ENCODE measurements around the gene ATG7. TPM values are rescaled to one million over a fixed set of nuclear protein-coding genes. Genes with fewer than 3 reads are reported as not detected.
"Not testable (repeated sequence)": the region's sequence is repeated elsewhere in the genome, so short reads cannot be mapped to it uniquely, and the experiment has no call there.

Gene ATG7
- polyA plus RNA-seq, 6 donors from 2014 or later, result 15.5 to 36.9 (median 18.4) TPM

DNA sequence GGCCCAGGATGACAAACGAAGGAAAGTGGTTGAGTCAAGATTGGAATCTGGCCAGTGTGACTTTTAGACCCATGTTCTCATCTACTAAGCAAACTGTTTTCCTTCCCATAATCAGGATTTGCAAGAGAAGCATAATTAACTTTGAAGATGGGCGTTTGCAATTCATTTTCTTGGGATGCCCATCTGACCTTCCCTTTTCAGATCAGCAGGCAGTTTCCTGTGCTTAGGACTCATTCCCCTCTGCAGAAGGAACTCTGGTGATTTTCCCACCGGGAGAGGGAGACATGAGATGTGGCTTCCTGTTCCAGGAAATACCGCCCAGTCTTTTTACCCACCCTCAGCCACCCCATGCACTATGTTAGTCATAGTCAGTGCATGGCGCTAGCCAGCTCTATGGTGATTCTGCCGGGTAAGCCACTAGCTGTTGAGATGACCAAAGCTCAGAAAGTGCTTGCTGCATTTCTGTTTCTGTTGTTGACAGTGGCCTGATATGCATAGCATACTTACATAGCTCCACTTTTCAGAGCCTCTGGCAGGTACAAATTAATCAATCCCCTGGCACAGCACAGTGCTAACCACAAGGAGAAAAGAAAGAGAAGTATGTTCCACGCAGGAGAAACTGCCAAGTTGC lies 242.1 kb downstream of the ATG7 start:
- H3K27me3 Mint-ChIP-seq, result no peaks in the 10 kb centered on the region
- peaks cover 0 to 7% (median 0%) of the 10 kb centered on the region in 3 donors for H3K4me1 Mint-ChIP-seq
- peaks cover 6 to 19% of the 10 kb centered on the region in 2 donors for H3K36me3 Mint-ChIP-seq
- H3K9me3 Mint-ChIP-seq, result no peaks in the 10 kb centered on the region
- no peak for DNase-seq
- H3K4me3 Mint-ChIP-seq, result no peak overlapping the region
- ATAC-seq (ENCODE audit: low read depth in 2 of 2), result no peak
- H3K27ac Mint-ChIP-seq, result peak overlapping the region in 1 of 6 donors; percentile 42

DNA sequence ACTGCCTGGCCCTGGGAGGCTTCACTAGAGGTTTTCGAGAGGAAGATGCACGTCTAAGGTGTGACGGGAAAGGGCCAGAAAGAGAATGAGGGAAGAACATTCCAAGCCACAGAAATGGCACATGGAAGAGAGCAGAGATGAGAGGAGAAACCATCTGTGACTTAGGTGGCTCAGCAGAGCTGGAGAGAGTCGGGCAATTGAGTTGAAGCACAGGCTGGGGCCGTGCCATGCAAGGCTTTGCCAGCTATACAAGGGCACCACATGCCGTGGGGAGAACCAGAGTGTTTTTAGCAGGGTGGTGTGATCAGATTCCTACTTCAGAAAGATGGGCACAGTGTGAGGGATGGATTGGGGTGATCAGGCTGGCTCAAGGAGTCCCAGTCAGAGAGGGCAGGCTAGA lies 245.4 kb downstream of the ATG7 start:
- DNase-seq (no peak), ATAC-seq (ENCODE audit: low read depth in 2 of 2) (no peak)
- H3K4me1 Mint-ChIP-seq, result peaks cover 0 to 7% (median 0%) of the 10 kb centered on the region in 3 donors
- no peaks in the 10 kb centered on the region for H3K9me3 Mint-ChIP-seq
- H3K27me3 Mint-ChIP-seq, result no peaks in the 10 kb centered on the region
- no peak overlapping the region for H3K4me3 Mint-ChIP-seq
- H3K27ac Mint-ChIP-seq, result peak overlapping the region in 1 of 6 donors; percentile 71
- H3K36me3 Mint-ChIP-seq, result peaks cover 5 to 9% of the 10 kb centered on the region in 2 donors

DNA sequence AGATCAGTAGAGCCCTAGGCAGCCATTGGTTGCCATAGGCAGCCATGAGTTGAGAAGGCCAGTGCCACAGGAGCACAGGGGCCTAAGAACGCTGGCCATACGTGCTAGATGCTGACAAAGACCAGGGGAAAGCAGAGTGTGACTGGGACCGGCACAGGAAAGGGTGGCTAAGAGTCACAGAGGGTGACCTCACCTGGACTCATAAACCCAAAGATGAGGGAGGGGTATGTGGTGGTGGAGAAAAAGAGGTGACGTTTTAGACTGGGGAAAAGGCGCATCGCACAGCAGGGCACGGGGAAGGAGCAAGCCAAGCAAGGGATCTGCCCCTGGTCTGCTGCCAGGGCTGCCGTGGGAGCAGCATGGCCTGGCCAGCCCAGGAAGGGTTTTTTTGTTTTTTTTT lies 249.0 kb downstream of the ATG7 start:
- DNase-seq (no peak), ATAC-seq (ENCODE audit: low read depth in 2 of 2) (no peak)
- no peaks in the 10 kb centered on the region for H3K27me3 Mint-ChIP-seq
- peaks cover 4 to 9% of the 10 kb centered on the region in 2 donors for H3K36me3 Mint-ChIP-seq
- H3K4me1 Mint-ChIP-seq, result peaks cover 0 to 4% (median 0%) of the 10 kb centered on the region in 3 donors
- peak overlapping the region in 1 of 6 donors; percentile 71 for H3K27ac Mint-ChIP-seq
- H3K9me3 Mint-ChIP-seq, result peaks cover 0 to 1% (median 0%) of the 10 kb centered on the region in 7 donors
- H3K4me3 Mint-ChIP-seq, result no peak overlapping the region

DNA sequence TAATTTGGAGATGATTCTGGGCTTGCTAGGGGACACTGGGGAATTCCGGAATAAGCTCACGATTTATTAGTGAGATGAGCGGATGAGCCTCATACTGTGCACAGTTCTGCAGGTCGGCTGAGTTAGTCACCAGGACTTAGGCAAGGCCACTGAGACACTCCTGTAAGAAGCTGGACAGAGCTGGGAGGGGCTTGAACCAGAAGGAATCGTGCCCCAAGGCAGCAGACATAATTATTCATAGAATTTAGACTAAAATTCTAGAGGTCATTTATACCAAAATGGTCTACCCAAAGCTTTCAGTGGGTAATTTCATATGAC lies 250.2 kb downstream of the ATG7 start:
- peak overlapping the region in 1 of 6 donors; percentile 57 for H3K27ac Mint-ChIP-seq
- ATAC-seq (ENCODE audit: low read depth in 2 of 2), result no peak
- H3K27me3 Mint-ChIP-seq, result no peaks in the 10 kb centered on the region
- H3K4me1 Mint-ChIP-seq, result no peaks in the 10 kb centered on the region
- peaks cover 4 to 11% of the 10 kb centered on the region in 2 donors for H3K36me3 Mint-ChIP-seq
- no peak overlapping the region for H3K4me3 Mint-ChIP-seq
- H3K9me3 Mint-ChIP-seq, result peaks cover 0 to 5% (median 0%) of the 10 kb centered on the region in 7 donors
- DNase-seq, result no peak

DNA sequence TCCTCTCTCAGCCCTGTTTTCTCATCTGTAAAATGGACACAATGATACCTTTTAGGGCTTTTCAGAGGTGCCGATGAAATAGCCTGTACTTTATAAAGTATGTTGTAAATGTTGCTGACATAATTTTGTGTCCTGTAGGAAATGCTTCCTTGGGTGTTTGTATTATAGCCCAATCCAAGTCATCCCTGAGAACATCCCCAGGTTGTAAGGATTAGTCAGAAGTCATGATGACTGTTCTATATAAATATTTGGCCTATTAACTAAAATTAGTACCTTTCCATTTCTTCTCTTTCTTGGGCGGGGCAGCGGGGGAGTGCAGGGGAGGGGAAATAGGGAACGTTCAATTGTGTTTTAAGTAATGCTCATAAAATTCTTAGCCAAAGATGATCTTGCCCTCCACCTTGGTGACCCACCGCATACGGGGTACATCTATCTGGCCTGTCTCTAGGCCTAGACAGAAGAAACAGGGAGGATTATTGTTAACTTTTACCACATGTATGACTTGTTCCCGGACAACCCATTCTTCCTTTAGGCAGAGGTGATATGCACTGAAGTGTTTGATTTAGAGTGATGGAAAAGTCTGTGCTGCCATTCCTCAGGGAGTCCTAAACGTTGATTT lies 250.9 kb downstream of the ATG7 start:
- Mint-ChIP-seq H3K27ac (peak overlapping the region in 1 of 6 donors; percentile 7), H3K4me3 (no peak overlapping the region)

DNA sequence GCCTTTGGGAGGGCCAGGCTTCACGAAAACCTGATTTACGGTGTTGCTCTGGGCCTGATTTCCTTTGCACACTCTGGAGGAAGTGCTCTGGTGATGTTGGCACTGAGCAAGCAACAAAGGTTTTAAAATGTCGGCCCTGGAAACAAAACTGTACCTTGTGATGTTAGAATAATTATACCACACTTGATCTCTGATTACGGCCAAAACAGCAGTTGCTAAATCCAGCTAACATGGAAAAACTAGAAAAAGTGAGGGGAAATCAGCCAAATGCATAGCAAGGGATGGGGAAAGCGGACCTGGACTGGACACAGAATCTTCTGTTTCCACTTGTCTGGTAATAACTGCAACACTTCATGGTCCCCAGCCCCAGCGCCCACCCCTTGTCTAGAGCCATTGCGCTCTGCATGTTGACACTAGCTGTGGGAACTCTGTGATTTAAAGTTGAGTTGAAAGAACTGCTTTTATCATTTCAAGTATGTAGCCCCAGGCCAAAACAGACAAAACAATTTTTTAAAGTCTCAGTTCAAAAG lies 251.4 kb downstream of the ATG7 start:
- DNase-seq (no peak), ATAC-seq (ENCODE audit: low read depth in 2 of 2) (no peak)
- Mint-ChIP-seq H3K4me3 (no peak overlapping the region), H3K27me3 (no peaks in the 10 kb centered on the region), H3K9me3 (peaks cover 0 to 5% (median 0%) of the 10 kb centered on the region in 7 donors), H3K4me1 (no peaks in the 10 kb centered on the region), H3K27ac (peak overlapping the region in 1 of 6 donors; percentile 2), H3K36me3 (peaks cover 10 to 20% of the 10 kb centered on the region in 2 donors)

More for the DNA sequence above, 250.9 kb downstream of the ATG7 start:
- DNase-seq (no peak), ATAC-seq (ENCODE audit: low read depth in 2 of 2) (no peak)
- H3K36me3 Mint-ChIP-seq, result peaks cover 8 to 18% of the 10 kb centered on the region in 2 donors
- no peaks in the 10 kb centered on the region for H3K4me1 Mint-ChIP-seq
- H3K9me3 Mint-ChIP-seq, result peaks cover 0 to 5% (median 0%) of the 10 kb centered on the region in 7 donors
- H3K27me3 Mint-ChIP-seq, result no peaks in the 10 kb centered on the region

DNA sequence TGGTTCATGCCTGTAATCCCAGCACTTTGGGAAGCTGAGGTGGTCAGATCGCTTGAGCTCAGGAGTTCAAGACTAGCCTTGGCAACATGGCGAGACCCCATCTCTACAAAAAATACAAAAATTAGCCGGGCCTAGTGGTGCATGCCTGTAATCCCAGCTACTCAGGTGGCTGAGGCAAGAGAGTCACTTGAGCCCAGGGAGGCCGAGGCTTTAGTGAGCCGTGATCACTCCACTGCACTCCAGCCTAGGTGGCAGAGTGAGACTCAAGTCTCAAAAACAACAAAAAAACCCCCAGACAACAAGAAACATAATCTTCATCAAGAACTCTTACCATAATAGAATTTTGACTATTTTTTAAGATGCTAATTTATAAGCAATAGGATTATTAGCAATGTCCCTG lies 253.9 kb downstream of the ATG7 start:
- not testable (repeated sequence) for DNase-seq; H3K4me3 Mint-ChIP-seq; H3K27ac Mint-ChIP-seq; H3K27me3 Mint-ChIP-seq; H3K4me1 Mint-ChIP-seq; ATAC-seq (ENCODE audit: low read depth in 2 of 2); H3K9me3 Mint-ChIP-seq
- peaks cover 6 to 13% of the 10 kb centered on the region in 2 donors for H3K36me3 Mint-ChIP-seq

DNA sequence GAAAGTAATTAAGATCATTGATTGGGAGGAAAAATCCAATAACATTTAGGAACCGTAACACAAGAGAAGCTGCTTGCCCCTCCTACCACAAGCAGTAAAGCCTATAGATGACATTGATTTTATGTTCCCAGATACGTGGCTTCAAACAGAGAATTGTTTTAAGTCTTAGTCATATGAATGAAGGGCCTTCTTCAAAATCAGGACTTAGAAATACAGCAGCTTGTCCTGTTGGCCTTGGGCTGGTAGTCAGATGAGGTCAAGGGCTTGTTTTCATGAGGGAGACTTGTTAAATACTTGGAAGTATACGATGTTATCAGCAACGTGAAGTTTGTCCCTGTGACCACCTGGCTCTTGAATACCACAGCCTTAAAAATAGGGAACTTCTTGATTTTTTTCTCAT lies 257.1 kb downstream of the ATG7 start:
- Mint-ChIP-seq H3K4me1 (no peaks in the 10 kb centered on the region), H3K4me3 (no peak overlapping the region), H3K36me3 (peaks cover 6 to 11% of the 10 kb centered on the region in 2 donors), H3K9me3 (peaks cover 0 to 4% (median 0%) of the 10 kb centered on the region in 7 donors), H3K27ac (no peak overlapping the region), H3K27me3 (no peaks in the 10 kb centered on the region)
- no peak for DNase-seq
- no peak for ATAC-seq (ENCODE audit: low read depth in 2 of 2)

DNA sequence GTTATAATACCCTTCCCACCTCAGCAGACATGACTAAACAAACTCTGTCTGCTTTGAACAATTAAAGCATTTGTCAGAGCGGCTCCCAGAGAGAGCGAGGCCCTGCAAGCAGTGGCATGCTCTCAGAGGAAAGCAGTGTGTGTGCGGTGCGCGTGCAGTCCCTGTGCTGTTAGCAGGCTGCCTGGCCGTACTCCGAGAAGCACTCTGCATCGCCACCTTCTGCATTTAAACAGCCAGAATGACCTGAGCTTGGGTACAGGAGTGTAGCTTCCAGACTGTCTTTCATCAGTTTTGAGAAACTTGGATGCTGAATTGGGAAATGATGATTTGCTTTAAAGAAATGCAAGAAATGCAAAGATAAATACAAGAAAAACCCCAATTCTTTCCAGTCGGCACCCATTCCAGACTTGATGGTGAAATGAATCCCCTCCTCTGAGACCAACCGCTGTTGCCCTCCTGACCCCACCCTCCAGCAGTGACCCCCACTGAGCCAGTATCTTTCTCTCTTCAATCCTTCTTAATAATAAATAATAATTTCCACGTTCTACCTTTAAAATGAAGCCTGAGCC lies 258.0 kb downstream of the ATG7 start:
- Mint-ChIP-seq H3K4me1 (no peaks in the 10 kb centered on the region), H3K9me3 (peaks cover 0 to 4% (median 0%) of the 10 kb centered on the region in 7 donors), H3K27me3 (no peaks in the 10 kb centered on the region), H3K4me3 (no peak overlapping the region), H3K27ac (no peak overlapping the region), H3K36me3 (peaks cover 6 to 11% of the 10 kb centered on the region in 2 donors)
- no peak for ATAC-seq (ENCODE audit: low read depth in 2 of 2)
- no peak for DNase-seq

DNA sequence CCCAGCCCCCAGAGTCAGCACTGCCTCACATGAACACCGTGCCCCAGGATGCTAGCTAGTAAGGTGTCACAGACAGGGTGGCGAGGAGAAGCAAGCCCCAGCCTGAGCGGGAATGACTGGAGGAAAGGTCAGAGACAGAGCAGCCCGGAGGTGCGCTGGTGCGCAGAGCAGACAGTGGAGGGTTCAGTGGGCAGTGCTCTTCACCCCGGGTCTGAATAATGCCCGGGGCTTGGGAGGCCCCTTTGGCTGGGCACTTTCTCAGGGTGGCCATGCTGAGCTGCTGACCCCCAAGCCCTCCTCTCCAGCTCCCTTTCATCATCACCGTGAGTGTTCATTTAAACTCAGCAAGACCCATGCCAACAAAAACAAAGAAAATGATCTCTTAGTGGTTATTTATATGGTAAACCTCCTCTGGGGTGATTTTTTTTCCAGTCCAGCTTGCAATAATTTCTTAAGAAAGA lies 260.8 kb downstream of the ATG7 start:
- Mint-ChIP-seq H3K27ac (peak overlapping the region in 1 of 6 donors; percentile 32), H3K36me3 (peaks cover 4 to 9% of the 10 kb centered on the region in 2 donors)

DNA sequence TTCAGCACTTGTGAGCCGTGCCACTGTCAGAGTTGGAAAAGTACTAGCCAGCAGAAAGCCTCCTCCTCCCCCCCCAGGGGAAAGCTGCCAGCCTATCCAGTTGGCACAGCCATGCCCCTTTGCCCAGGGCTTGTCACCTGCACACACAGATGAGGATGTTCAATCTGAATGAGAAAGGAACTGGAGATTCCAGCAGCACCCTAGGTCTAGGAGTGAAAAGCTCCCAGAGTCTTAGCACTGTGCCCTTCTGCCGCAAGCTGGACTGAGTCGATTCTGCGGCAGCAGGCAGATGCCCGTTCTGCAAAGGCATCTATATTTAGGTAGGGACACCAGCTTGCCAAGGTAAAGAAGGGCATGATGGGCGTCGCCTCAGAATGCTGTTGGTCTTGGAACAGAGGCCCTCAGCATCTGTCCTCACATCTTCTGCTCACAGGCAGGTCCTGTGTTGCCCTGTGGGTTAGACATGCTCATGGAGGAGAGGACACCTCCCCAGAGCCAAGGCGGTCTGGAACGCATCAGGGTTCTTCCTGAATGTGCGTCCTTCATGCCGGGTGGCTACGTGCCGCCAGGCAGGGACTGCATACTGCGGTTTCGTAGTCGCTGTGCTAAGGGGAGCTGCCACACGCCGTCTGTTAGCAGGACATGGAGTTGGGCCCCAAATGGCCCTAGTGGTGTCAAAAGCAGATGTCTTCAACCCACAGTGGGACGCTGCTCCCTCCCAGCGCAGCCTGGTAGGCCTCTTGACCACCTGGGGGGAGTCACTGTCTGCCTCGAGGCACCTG lies 262.0 kb downstream of the ATG7 start:
- no peaks in the 10 kb centered on the region for H3K9me3 Mint-ChIP-seq
- no peaks in the 10 kb centered on the region for H3K27me3 Mint-ChIP-seq
- H3K36me3 Mint-ChIP-seq, result peaks cover 0 to 6% of the 10 kb centered on the region in 2 donors
- no peak for ATAC-seq (ENCODE audit: low read depth in 2 of 2)
- H3K4me1 Mint-ChIP-seq, result peaks cover 3 to 7% (median 7%) of the 10 kb centered on the region in 3 donors
- H3K4me3 Mint-ChIP-seq, result no peak overlapping the region
- no peak for DNase-seq
- H3K27ac Mint-ChIP-seq, result no peak overlapping the region

More for the DNA sequence above, 260.8 kb downstream of the ATG7 start:
- H3K27me3 Mint-ChIP-seq, result no peaks in the 10 kb centered on the region
- peaks cover 3 to 7% (median 7%) of the 10 kb centered on the region in 3 donors for H3K4me1 Mint-ChIP-seq
- no peaks in the 10 kb centered on the region for H3K9me3 Mint-ChIP-seq
- no peak for DNase-seq
- no peak for ATAC-seq (ENCODE audit: low read depth in 2 of 2)
- no peak overlapping the region for H3K4me3 Mint-ChIP-seq

DNA sequence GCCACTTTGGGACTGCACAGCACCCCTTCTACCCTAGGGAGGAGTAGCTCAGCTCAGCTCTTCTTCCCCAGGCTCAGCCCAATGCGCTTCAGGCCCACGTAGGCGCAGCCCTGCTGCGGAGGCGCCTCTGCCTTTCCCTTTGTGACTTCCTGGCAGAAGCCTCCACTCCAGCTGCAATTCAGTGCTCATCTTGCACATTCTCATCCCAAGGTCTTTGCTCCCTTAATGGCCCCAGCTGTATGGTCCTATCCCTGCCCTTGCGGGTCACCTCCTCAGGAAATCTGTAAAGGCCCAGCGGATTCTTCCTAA lies 262.6 kb downstream of the ATG7 start:
- H3K4me3 Mint-ChIP-seq, result no peak overlapping the region
- H3K4me1 Mint-ChIP-seq, result peaks cover 3 to 7% (median 7%) of the 10 kb centered on the region in 3 donors
- no peaks in the 10 kb centered on the region for H3K9me3 Mint-ChIP-seq
- ATAC-seq (ENCODE audit: low read depth in 2 of 2) (no peak), DNase-seq (no peak)
- H3K36me3 Mint-ChIP-seq, result peaks cover 0 to 6% of the 10 kb centered on the region in 2 donors
- no peaks in the 10 kb centered on the region for H3K27me3 Mint-ChIP-seq
- H3K27ac Mint-ChIP-seq, result peak overlapping the region in 1 of 6 donors; percentile 15

DNA sequence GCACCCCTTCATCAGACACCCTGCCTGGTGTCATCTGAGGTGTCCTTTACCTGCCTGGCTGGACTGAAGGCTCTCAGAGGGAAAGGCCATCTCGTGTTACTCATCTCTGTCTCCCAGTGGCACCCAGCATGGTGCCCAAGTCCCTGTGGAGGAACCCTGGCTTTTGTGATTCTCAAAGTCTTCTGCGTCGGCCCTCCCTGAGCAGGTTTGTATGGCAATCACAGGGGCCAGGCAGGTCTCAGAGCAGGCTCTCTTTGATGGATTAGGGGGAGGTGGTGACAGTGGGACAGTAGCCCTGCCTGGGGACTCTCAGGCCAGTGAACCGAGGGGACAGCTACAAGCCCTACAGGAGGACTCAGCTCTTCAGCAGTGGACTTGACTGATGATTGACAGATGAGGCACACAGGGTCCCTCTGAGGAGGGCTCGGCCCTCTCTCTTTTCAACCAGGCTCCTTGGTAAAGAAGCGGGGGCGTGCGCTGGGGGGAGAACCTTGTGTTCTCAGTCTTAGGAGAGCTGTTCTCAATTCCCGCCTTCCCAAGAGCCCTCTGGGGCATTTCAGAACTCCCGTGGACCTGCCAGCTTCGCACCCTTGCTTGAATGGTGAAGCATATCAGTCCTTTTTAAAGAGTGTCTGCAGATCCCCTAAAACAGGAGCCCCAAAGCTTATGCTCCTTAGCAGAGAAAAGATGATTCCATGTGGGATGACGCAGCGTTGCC lies 263.2 kb downstream of the ATG7 start:
- no peak for DNase-seq
- Mint-ChIP-seq H3K4me1 (peaks cover 3 to 7% (median 7%) of the 10 kb centered on the region in 3 donors), H3K4me3 (no peak overlapping the region), H3K27me3 (no peaks in the 10 kb centered on the region), H3K9me3 (no peaks in the 10 kb centered on the region), H3K36me3 (peaks cover 0 to 6% of the 10 kb centered on the region in 2 donors), H3K27ac (peak overlapping the region in 3 of 6 donors; percentile 15 to 44 (median 37))
- ATAC-seq (ENCODE audit: low read depth in 2 of 2), result no peak
